Measurements from ENCODE around the gene ESYT1.

DNA sequence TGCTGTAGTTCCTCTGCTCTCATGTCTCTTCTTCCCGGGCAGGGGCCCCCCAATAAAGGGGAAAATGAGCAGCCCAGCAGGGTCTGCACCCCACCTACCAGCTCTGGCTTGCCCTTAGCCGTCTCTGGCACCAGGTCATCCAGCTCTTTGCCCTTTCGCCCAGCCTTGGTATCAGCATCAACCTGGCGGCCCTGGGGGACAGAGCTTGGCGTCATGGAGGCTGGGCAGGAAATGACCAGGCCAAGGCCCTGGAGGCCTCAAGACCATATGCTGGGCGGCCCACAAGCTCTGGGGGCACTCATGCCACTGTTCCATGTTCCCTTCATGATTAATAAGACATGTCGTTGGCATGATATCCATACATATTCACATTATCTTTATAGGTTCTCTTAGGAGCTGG lies 44.8 kb downstream of the ESYT1 start:
- TF ChIP-seq, protein P1, sequence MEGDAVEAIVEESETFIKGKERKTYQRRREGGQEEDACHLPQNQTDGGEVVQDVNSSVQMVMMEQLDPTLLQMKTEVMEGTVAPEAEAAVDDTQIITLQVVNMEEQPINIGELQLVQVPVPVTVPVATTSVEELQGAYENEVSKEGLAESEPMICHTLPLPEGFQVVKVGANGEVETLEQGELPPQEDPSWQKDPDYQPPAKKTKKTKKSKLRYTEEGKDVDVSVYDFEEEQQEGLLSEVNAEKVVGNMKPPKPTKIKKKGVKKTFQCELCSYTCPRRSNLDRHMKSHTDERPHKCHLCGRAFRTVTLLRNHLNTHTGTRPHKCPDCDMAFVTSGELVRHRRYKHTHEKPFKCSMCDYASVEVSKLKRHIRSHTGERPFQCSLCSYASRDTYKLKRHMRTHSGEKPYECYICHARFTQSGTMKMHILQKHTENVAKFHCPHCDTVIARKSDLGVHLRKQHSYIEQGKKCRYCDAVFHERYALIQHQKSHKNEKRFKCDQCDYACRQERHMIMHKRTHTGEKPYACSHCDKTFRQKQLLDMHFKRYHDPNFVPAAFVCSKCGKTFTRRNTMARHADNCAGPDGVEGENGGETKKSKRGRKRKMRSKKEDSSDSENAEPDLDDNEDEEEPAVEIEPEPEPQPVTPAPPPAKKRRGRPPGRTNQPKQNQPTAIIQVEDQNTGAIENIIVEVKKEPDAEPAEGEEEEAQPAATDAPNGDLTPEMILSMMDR (conservative IDR thresholded peaks at IDR 0.05; ENCODE audit: low read length), result no peak
- no peak for TF ChIP-seq EZH2phosphoT487 (IDR thresholded peaks at IDR 0.05; ENCODE audit: borderline replicate concordance)
